Neutrophil (primary cell): ENCODE measurements around the gene GNAL.

Experiments used
- H3K27ac ChIP-seq: fragments of 200-600 bp; sonication (generic); 2 replicates; pipeline ENCODE4 v1.5.1; 2016; ENCODE audit warnings: mild to moderate bottlenecking, moderate library complexity
- H3K27me3 ChIP-seq: fragments of 200-600 bp; sonication (generic); 2 replicates; pipeline ENCODE4 v1.6.0; 2016; ENCODE audit warnings: mild to moderate bottlenecking
- H3K36me3 ChIP-seq: fragments of 200-600 bp; sonication (generic); 2 replicates; pipeline ENCODE4 v1.5.1; 2017
- H3K4me1 ChIP-seq, 2 experiments: fragments of 200-600 bp in 1 of 2; sonication (generic) in 1 of 2; 1 replicate in 1 of 2; 2 replicates in 1 of 2; pipeline versions ENCODE4 v1.5.1 to v1.6.1; 2013 to 2016; ENCODE audit warnings: low read depth in 1 of 2, low read length in 1 of 2, mild to moderate bottlenecking in 1 of 2, moderate library complexity in 1 of 2; ENCODE audit not compliant: control insufficient read depth in 1 of 2, insufficient read depth in 1 of 2
- H3K4me3 ChIP-seq, 2 experiments: fragments of 200-600 bp in 1 of 2; sonication (generic) in 1 of 2; 1 replicate in 1 of 2; 2 replicates in 1 of 2; pipeline ENCODE4 v1.5.1; 2013 to 2016; ENCODE audit warnings: low read depth in 1 of 2, low read length in 1 of 2, mild to moderate bottlenecking in 1 of 2, moderate library complexity in 1 of 2
- H3K9me3 ChIP-seq: fragments of 200-600 bp; sonication (generic); 2 replicates; pipeline ENCODE4 v1.5.1; 2016
- TF ChIP-seq, protein P1 (sequence below): fragments of 200-600 bp; sonication (generic); IDR thresholded peaks from 2 replicates; pipeline ENCODE4 v1.5.1; 2016; ENCODE audit warnings: antibody characterized with exemption

The GNAL gene

GRCh38 chr18:11747731-11748130 lies 58.7 kb downstream of the GNAL start:
- Histone ChIP-seq H3K4me3 (no peak overlapping the region), H3K9me3 (no peaks in the 10 kb centered on the region), H3K27me3 (peaks cover 100% of the 10 kb centered on the region), H3K27ac (no peak overlapping the region), H3K4me1 (no peaks in the 10 kb centered on the region), H3K36me3 (no peaks in the 10 kb centered on the region)
- TF ChIP-seq, protein P1, sequence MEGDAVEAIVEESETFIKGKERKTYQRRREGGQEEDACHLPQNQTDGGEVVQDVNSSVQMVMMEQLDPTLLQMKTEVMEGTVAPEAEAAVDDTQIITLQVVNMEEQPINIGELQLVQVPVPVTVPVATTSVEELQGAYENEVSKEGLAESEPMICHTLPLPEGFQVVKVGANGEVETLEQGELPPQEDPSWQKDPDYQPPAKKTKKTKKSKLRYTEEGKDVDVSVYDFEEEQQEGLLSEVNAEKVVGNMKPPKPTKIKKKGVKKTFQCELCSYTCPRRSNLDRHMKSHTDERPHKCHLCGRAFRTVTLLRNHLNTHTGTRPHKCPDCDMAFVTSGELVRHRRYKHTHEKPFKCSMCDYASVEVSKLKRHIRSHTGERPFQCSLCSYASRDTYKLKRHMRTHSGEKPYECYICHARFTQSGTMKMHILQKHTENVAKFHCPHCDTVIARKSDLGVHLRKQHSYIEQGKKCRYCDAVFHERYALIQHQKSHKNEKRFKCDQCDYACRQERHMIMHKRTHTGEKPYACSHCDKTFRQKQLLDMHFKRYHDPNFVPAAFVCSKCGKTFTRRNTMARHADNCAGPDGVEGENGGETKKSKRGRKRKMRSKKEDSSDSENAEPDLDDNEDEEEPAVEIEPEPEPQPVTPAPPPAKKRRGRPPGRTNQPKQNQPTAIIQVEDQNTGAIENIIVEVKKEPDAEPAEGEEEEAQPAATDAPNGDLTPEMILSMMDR: no peak

DNA sequence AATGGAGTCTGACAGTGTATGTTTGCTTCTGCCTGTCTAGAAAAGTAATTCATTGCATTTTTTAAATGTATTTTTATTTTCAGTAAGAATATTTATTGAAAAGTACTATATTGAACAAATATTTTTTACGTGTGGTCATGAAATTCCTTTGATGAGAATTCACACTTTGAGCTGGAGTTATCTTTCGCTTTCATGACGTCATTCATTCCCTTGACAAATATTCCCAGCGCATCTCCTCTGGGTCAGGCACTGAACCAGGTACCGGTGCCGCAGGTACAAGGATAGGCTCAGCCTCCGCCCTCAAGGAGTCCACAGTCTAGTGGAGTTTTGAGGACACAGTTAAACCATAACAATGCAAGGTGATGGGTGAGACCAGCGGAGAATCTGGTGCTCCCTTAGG lies 60.2 kb downstream of the GNAL start:
- H3K36me3 ChIP-seq: no peaks in the 10 kb centered on the region
- H3K27me3 ChIP-seq: peaks cover 100% of the 10 kb centered on the region
- TF ChIP-seq, protein P1: no peak
- H3K4me1 ChIP-seq: no peaks in the 10 kb centered on the region
- no peak overlapping the region for H3K4me3 ChIP-seq
- H3K27ac ChIP-seq: no peak overlapping the region
- H3K9me3 ChIP-seq: no peaks in the 10 kb centered on the region

- Histone ChIP-seq H3K36me3 (no peaks in the 10 kb centered on the region), H3K27ac (no peak overlapping the region), H3K9me3 (no peaks in the 10 kb centered on the region), H3K4me1 (no peaks in the 10 kb centered on the region), H3K4me3 (no peak overlapping the region), H3K27me3 (peaks cover 100% of the 10 kb centered on the region)
- TF ChIP-seq, protein P1: no peak
Observed at GRCh38 chr18:11750171-11750570, 61.1 kb downstream of the GNAL start.

DNA sequence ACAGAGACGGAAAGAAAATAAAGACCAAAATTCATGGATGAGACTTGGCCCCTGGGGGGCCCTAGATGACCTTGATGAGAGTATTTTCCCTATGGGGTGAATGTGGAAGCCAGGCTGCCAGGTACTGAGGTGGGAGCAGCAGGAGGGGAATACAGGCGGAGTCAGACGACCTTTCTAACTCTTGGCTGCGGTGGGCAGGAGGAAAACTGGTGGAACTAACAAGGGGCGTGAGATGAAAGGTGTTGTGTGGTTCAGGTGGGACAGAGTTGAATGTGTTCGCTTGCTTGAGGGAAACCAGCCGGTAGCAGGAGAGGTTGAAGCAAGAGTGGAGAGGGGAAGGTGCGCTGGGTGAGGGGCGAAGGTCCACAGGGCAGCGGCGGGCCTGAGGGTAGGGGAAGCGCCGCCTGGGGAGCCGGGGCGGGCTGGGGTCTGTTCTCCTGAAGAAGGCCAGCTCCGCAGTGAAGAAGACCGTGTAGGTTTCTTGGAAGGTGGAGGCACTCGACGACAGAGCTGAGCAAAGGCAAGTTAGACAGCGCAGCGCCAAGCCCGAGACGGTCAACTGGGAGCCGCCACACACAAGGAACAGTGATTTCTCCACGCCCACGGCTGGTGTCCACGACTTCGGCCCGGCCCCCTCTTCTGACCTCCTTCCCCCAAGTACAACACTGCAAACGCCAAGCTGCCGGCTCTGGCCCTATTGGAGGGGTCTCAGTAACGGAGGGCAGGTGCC lies 61.7 kb downstream of the GNAL start:
- H3K9me3 ChIP-seq: no peaks in the 10 kb centered on the region
- TF ChIP-seq, protein P1: no peak
- peaks cover 100% of the 10 kb centered on the region for H3K27me3 ChIP-seq
- no peak overlapping the region for H3K27ac ChIP-seq
- H3K4me1 ChIP-seq: no peaks in the 10 kb centered on the region
- H3K36me3 ChIP-seq: no peaks in the 10 kb centered on the region
- H3K4me3 ChIP-seq: no peak overlapping the region

DNA sequence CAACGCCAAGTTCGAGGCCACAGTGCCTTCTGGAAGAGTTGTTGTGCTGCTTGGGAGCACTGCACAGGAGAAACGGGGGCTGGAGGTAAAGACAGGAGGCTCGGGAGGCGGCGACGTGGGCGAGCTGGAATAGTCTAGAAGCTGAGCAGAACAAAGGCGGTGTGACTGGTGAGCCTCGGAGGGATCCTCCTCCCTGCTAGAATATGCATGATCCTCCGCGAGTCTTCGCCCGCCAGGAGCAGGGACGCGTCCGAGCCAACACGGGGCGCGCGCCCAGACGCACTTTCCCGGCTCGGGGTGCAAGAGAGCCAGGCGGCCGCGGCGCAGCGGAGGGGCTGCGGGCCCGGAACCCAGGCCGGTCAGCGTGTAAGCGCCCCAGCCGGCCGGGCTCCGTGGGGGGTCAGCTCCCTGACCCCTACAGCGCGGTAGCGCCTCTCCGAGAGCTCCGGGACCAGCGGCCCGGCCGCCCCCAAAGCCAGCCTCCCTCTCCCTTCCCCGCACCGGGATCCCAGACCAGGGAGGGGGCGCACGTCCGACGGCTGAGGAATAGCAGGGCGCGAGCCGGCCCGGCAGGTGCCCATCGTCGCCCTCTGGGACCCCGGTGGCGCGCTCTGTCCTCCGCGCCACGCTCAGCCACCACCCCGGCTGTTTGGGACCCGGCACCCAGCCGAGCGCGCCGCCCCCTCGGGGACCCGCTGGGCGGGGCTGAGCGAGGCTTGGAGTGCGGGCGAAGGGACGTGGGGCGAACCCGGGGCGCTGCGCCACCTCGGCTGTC lies 62.5 kb downstream of the GNAL start:
- Histone ChIP-seq H3K36me3 (no peaks in the 10 kb centered on the region), H3K4me3 (no peak overlapping the region), H3K4me1 (no peaks in the 10 kb centered on the region), H3K27me3 (peaks cover 100% of the 10 kb centered on the region), H3K27ac (no peak overlapping the region), H3K9me3 (no peaks in the 10 kb centered on the region)
- TF ChIP-seq, protein P1: no peak
